HK-2 (cell line): ENCODE data around the gene PCDHGB7.
"Not testable (repeated sequence)": the region's sequence is repeated elsewhere in the genome, so short reads cannot be mapped to it uniquely, and the experiment has no call there.

Experiments used
- DNase-seq: peaks from one replicate; pipeline ENCODE4 v3.0.0-alpha.2; 2018; ENCODE audit not compliant: unreplicated experiment

Gene PCDHGB7

GRCh38 chr5:141417494-141418172 lies at the start of gene PCDHGB7:
Gene PCDHGB7 (plus strand): TSS chr5:141417677. CDS start chr5:141417860, 183 bp downstream.
- not testable (repeated sequence) for DNase-seq

DNA sequence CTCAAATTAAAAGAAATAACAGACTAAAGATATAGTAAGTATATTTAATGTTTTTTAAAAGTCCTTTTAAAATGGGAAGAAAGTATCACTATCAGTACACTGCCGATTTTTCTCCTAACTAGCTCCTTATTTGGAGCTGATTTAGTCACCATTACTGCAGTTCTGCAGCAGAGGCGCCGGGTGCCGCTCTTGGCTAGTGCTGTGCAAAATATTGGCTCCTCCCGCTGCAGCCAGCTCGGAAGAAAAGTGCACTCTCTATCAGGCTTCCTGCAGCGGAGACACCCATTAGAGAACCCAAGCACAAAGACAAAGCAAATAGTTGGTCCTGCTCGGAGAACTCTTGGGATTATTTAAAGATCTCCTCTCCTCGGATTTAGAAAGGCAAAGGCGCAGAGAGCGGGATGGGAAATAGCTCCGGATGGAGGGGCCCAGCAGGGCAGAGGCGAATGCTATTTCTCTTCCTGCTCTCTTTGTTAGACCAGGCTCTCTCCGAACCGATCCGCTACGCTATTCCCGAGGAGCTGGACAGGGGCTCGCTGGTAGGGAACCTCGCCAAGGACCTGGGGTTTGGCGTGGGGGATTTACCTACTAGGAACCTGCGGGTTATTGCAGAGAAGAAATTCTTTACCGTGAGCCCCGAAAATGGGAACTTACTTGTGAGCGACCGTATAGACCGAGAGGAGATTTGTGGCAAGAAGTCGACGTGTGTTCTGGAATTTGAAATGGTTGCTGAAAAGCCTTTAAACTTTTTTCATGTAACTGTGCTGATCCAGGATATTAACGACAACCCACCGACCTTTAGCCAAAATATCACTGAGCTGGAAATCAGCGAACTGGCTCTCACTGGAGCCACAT lies 47.3 kb upstream of the PCDHGB7 start, which contains the start of gene PCDHGB3:
TSS of gene PCDHGB3 (plus strand) at position 249 of the 855 bp plus-strand sequence. CDS start at position 402, 153 bp downstream.
- DNase-seq: no peak

GRCh38 chr5:141371572-141372475 lies 45.7 kb upstream of the PCDHGB7 start:
- DNase-seq: no peak

DNA sequence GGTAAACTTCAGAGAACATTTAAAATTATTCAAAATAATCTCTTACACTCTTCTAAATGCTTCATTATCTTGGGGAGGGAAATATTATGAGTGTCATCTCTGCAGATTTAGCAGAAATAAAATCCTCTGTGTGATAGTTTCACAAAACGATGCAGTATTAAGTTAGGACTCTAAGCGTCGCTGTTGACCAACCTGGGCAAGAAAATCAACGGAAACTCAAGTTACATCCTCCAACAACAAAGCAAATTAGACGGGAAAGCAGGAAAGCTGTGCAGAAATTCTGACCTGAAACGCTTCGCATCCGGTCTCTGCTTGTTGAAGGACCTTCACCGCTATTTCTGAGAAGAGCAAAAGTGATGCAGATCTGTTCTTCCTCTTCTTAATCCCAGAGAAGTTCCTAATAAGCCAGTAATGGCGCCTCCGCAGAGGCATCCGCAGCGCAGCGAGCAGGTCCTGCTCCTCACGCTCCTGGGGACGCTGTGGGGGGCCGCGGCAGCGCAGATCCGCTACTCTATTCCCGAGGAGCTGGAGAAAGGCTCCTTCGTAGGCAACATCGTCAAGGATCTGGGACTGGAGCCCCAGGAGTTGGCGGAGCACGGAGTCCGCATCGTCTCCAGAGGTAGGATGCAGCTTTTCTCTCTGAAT lies 43.7 kb upstream of the PCDHGB7 start, which contains the start of gene PCDHGA6:
TSS of gene PCDHGA6 (plus strand) at position 219 of the 645 bp plus-strand sequence. CDS start at position 412, 193 bp downstream.
- no peak for DNase-seq

GRCh38 chr5:141374627-141375026 lies 42.9 kb upstream of the PCDHGB7 start:
- no peak for DNase-seq

DNA sequence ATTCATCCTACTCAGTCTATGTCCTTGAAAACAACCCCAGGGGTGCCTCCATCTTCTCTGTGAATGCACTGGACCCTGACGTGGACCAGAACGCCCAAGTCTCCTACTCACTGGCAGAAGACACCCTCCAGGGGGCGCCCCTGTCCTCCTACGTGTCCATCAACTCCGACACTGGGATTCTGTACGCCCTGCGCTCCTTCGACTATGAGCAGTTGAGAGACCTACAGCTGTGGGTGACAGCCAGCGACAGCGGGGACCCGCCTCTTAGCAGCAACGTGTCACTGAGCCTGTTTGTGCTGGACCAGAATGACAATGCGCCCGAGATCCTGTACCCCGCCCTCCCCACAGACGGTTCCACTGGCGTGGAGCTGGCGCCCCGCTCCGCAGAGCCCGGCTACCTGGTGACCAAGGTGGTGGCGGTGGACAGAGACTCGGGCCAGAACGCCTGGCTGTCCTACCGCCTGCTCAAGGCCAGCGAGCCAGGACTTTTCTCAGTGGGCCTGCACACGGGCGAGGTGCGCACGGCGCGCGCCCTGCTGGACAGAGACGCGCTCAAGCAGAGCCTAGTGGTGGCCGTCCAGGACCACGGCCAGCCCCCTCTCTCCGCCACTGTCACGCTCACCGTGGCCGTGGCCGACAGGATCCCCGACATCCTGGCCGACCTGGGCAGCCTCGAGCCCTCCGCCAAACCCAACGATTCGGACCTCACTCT lies 41.9 kb upstream of the PCDHGB7 start:
- not testable (repeated sequence) for DNase-seq

DNA sequence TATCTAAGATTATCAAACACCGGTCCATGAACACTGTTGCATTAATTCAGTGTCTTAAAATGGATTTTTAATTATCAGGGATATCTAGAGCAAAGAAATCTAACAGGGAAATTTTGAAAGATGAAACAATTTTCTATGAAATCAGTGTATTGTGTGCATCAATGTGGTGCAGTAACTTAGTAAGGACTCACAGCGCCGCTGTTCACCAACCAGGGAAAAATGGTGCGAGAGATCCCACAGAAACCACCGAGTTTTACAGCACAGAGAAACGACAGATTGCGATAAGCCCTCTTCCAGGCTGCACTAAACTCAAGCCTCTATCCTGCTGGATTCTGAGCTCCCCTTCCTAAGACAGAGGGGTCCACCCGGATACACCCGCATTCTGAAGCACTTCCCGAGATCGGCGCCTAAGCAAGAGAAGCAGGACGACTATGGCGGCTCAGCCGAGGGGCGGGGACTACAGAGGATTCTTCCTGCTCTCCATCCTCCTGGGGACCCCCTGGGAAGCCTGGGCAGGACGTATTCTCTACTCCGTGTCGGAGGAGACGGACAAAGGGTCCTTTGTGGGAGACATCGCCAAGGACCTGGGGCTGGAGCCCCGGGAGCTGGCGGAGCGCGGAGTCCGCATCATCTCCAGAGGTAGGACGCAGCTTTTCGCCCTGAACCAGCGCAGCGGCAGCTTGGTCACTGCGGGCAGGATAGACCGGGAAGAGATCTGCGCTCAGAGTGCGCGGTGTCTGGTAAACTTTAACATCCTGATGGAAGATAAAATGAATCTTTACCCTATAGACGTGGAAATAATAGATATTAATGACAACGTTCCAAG lies 34.8 kb upstream of the PCDHGB7 start, which contains the start of gene PCDHGA7:
TSS of gene PCDHGA7 (plus strand) at position 274 of the 826 bp plus-strand sequence. CDS start at position 432, 158 bp downstream.
- DNase-seq: peak; percentile 28

DNA sequence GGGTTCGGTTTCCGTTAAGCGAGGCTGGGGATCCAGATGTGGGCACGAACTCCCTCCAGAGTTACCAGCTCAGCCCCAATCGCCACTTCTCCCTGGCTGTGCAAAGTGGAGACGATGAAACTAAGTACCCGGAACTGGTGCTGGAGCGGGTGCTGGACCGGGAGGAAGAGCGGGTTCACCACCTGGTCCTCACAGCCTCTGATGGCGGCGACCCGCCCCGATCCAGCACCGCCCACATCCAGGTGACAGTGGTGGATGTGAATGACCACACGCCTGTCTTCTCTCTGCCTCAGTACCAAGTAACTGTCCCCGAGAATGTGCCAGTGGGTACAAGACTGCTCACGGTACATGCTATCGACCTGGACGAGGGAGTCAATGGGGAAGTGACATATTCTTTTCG lies 34.1 kb upstream of the PCDHGB7 start:
- DNase-seq: no peak

GRCh38 chr5:141384471-141385267 lies 32.8 kb upstream of the PCDHGB7 start:
- DNase-seq: no peak

- DNase-seq: not testable (repeated sequence)
Measured at GRCh38 chr5:141387557-141388311, 29.7 kb upstream of the PCDHGB7 start, which contains the start of gene PCDHGB4. Gene PCDHGB4 (plus strand): TSS chr5:141387698. CDS start chr5:141387885, 187 bp downstream.

GRCh38 chr5:141388661-141389060 lies 28.8 kb upstream of the PCDHGB7 start:
- no peak for DNase-seq

GRCh38 chr5:141389153-141390042 lies 28.1 kb upstream of the PCDHGB7 start:
- no peak for DNase-seq

- DNase-seq: no peak
Measured at GRCh38 chr5:141392429-141393198, 24.9 kb upstream of the PCDHGB7 start, which contains the start of gene PCDHGA8. Gene PCDHGA8 (plus strand): TSS chr5:141392633. CDS start chr5:141392814, 181 bp downstream.

DNA sequence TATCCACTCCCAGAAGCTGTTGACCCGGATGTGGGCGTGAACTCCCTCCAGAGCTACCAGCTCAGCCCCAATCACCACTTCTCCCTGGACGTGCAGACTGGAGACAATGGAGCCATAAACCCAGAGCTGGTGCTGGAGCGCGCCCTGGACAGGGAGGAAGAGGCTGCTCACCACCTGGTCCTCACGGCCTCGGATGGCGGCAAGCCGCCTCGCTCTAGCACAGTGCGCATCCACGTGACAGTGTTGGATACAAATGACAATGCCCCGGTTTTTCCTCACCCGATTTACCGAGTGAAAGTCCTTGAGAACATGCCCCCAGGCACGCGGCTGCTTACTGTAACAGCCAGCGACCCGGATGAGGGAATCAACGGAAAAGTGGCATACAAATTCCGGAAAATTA lies 24.2 kb upstream of the PCDHGB7 start:
- DNase-seq: no peak

DNA sequence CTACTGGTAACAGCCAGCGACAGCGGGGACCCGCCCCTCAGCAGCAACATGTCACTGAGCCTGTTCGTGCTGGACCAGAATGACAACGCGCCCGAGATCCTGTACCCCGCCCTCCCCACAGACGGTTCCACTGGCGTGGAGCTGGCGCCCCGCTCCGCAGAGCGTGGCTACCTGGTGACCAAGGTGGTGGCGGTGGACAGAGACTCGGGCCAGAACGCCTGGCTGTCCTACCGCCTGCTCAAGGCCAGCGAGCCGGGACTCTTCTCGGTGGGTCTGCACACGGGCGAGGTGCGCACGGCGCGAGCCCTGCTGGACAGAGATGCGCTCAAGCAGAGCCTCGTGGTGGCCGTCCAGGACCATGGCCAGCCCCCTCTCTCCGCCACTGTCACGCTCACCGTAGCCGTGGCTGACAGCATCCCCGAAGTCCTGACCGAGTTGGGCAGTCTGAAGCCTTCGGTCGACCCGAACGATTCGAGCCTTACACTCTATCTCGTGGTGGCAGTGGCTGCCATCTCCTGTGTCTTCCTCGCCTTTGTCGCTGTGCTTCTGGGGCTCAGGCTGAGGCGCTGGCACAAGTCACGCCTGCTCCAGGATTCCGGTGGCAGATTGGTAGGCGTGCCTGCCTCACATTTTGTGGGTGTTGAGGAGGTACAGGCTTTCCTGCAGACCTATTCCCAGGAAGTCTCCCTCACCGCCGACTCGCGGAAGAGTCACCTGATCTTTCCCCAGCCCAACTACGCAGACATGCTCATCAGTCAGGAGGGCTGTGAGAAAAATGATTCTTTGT lies 22.9 kb upstream of the PCDHGB7 start:
- not testable (repeated sequence) for DNase-seq
